ENCODE measurements around the gene TMEM245.

Gene TMEM245

GRCh38 chr9:109164042-109164441, 44.3 kb upstream of the TMEM245 start:
- no peaks in the 10 kb centered on the region; the same call in 1 of the 2 replicates for H3K27me3 ChIP-seq (replicated peaks; ENCODE audit: control insufficient read depth, insufficient read depth, low read length)
- TF ChIP-seq CTCF (IDR thresholded peaks at IDR 0.05; ENCODE audit: insufficient read depth, low read length, poor library complexity, severe bottlenecking): no peak
- no peak overlapping the region for H3K4me3 ChIP-seq (replicated peaks; ENCODE audit: low read depth, low read length)

GRCh38 chr9:109163194-109163593, 43.4 kb upstream of the TMEM245 start:
- H3K4me3 ChIP-seq (replicated peaks; ENCODE audit: low read depth, low read length): no peak overlapping the region
- no peaks in the 10 kb centered on the region for H3K36me3 ChIP-seq (ENCODE audit: control insufficient read depth, insufficient read depth, low read length)
- no peak for TF ChIP-seq CTCF (IDR thresholded peaks at IDR 0.05; ENCODE audit: insufficient read depth, low read length, poor library complexity, severe bottlenecking)
- DNase-seq (ENCODE audit: extremely low read depth, insufficient read length): no peak
- H3K27me3 ChIP-seq (replicated peaks; ENCODE audit: control insufficient read depth, insufficient read depth, low read length): no peaks in the 10 kb centered on the region; the same call in 1 of the 2 replicates

More at GRCh38 chr9:109164042-109164441, 44.3 kb upstream of the TMEM245 start:
- no peak for DNase-seq (ENCODE audit: extremely low read depth, insufficient read length)
- no peaks in the 10 kb centered on the region for H3K36me3 ChIP-seq (ENCODE audit: control insufficient read depth, insufficient read depth, low read length)

GRCh38 chr9:109162677-109163076, 42.9 kb upstream of the TMEM245 start:
- H3K4me3 ChIP-seq (replicated peaks; ENCODE audit: low read depth, low read length): no peak overlapping the region
- DNase-seq (ENCODE audit: extremely low read depth, insufficient read length): no peak
- H3K27me3 ChIP-seq (replicated peaks; ENCODE audit: control insufficient read depth, insufficient read depth, low read length): no peaks in the 10 kb centered on the region; the same call in 1 of the 2 replicates
- no peak for TF ChIP-seq CTCF (IDR thresholded peaks at IDR 0.05; ENCODE audit: insufficient read depth, low read length, poor library complexity, severe bottlenecking)
- H3K36me3 ChIP-seq (ENCODE audit: control insufficient read depth, insufficient read depth, low read length): no peaks in the 10 kb centered on the region

- no peak for TF ChIP-seq CTCF (IDR thresholded peaks at IDR 0.05; ENCODE audit: insufficient read depth, low read length, poor library complexity, severe bottlenecking)
- Histone ChIP-seq H3K4me3 (replicated peaks; ENCODE audit: low read depth, low read length) (no peak overlapping the region), H3K27me3 (replicated peaks; ENCODE audit: control insufficient read depth, insufficient read depth, low read length) (no peaks in the 10 kb centered on the region; the same call in 1 of the 2 replicates), H3K36me3 (ENCODE audit: control insufficient read depth, insufficient read depth, low read length) (no peaks in the 10 kb centered on the region)
- no peak for DNase-seq (ENCODE audit: extremely low read depth, insufficient read length)
These were observed 41.7 kb upstream of the TMEM245 start for GRCh38 chr9:109161471-109161870.

- TF ChIP-seq CTCF (IDR thresholded peaks at IDR 0.05; ENCODE audit: insufficient read depth, low read length, poor library complexity, severe bottlenecking): no peak
- no peak for DNase-seq (ENCODE audit: extremely low read depth, insufficient read length)
These were observed 39.8 kb upstream of the TMEM245 start for GRCh38 chr9:109159583-109159982.

GRCh38 chr9:109158651-109159050, 38.9 kb upstream of the TMEM245 start:
- Histone ChIP-seq H3K36me3 (ENCODE audit: control insufficient read depth, insufficient read depth, low read length) (no peaks in the 10 kb centered on the region), H3K27me3 (replicated peaks; ENCODE audit: control insufficient read depth, insufficient read depth, low read length) (no peaks in the 10 kb centered on the region; the same call in 1 of the 2 replicates), H3K4me3 (replicated peaks; ENCODE audit: low read depth, low read length) (no peak overlapping the region)
- DNase-seq (ENCODE audit: extremely low read depth, insufficient read length): no peak
- no peak for TF ChIP-seq CTCF (IDR thresholded peaks at IDR 0.05; ENCODE audit: insufficient read depth, low read length, poor library complexity, severe bottlenecking)

More at GRCh38 chr9:109159583-109159982, 39.8 kb upstream of the TMEM245 start:
- Histone ChIP-seq H3K4me3 (replicated peaks; ENCODE audit: low read depth, low read length) (no peak overlapping the region), H3K36me3 (ENCODE audit: control insufficient read depth, insufficient read depth, low read length) (no peaks in the 10 kb centered on the region), H3K27me3 (replicated peaks; ENCODE audit: control insufficient read depth, insufficient read depth, low read length) (no peaks in the 10 kb centered on the region; the same call in 1 of the 2 replicates)
